ACHN (cell line): ENCODE measurements around the gene M1AP.
"Not testable (repeated sequence)": the region's sequence is repeated elsewhere in the genome, so short reads cannot be mapped to it uniquely, and the experiment has no call there.

Source experiments
- DNase-seq: peaks from one replicate; pipeline ENCODE4 v3.0.0-alpha.2; 2015
- in situ Hi-C: cut with HindIII; loops from 2 replicates; pipeline ENCODE4 v1.10.0; 2017; ENCODE audit warnings: low sequenced_read_pairs, low pct_ligation_motif_present, low pct_unique_long_range_greater_than_20kb

Gene M1AP

DNA sequence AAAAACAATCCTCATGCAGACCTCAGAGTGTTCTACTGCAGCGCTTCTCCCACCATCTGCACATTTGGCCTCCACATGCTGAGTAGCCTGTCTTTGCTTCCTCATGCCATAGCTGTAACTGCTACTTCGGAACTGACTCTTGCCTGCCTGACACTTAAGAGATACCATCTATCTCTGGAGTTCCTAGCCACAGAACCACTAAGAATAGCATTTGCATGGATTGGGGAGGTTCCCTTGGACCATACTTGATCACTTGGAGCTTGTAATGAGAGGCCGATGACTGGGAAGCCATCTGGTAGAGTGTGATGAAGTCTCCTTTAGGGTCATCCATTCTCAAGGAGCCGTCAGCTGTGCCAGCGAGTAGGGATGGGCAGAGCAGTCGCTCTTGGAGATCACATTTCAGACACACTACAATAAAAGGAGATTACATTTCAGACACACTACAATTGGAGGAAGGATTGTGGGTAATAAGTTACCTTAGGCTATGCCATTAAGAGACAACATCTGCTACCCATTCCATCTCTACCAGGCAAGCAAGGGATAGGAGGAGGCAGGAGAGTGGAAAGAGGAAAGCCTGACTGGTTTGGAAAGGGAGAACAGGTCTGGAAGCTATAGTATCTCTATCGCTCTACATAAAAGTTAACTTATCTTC is 71.8 kb downstream of the M1AP start:
- in situ Hi-C loops, result no loop called here
- no peak for DNase-seq

DNA sequence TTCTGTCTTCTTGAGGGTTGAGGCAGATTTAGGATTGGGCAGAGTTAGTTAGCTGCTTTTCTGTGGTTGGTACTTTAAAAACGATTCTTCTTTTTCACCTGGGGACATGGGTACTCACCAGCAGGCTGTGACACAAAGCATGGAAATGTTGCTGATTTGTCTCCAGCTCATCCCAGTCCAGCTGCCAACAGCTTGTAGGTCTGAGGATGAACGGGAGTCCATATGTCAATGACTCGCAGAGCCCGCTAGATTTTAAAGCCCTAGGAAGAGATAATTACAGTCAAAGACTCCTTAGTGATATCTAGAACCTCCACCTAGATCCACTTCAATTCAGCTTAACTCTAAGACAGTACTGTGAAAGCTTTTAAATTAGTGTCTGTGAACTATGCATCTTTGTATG is 72.8 kb downstream of the M1AP start:
- in situ Hi-C loops, result no loop called here
- no peak for DNase-seq

DNA sequence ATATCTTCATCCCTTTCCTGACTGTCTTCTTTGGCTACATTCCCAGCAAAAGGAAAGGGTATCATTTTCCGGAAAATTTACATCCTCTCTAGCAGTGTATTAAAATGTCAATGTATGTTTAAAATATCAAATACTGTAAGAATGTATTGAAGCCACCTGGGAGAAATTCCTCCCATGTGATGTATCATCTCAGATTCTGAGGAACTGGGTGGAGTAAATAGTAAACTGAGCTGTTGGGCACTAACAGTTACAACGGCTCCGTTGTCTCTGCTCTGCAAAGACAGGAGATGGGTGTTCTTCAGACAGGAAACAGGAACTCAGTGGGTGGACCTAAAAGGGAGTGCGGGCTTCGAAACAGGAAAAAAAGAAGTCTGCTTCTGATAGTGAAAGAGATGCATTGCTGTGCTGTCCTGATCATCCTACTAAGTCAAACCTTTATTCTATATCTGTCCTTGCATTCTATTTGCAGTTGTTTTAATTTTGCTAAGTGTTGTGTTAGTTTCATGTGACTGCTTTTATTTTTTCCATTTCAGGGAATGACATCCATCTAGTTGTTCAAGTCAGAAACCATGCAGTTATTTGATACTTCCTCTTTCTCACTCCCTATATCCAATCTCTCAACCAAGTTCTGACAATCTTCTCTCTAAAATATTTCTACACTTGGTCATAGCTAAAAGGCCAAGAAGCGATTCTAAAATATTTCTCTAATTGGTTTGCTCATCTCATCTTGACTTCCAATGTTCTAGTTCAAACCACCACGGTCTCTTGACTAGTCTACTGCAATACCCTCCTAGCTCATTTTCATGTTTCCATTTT is 74.2 kb downstream of the M1AP start:
- in situ Hi-C loops, result no loop called here
- DNase-seq, result no peak

DNA sequence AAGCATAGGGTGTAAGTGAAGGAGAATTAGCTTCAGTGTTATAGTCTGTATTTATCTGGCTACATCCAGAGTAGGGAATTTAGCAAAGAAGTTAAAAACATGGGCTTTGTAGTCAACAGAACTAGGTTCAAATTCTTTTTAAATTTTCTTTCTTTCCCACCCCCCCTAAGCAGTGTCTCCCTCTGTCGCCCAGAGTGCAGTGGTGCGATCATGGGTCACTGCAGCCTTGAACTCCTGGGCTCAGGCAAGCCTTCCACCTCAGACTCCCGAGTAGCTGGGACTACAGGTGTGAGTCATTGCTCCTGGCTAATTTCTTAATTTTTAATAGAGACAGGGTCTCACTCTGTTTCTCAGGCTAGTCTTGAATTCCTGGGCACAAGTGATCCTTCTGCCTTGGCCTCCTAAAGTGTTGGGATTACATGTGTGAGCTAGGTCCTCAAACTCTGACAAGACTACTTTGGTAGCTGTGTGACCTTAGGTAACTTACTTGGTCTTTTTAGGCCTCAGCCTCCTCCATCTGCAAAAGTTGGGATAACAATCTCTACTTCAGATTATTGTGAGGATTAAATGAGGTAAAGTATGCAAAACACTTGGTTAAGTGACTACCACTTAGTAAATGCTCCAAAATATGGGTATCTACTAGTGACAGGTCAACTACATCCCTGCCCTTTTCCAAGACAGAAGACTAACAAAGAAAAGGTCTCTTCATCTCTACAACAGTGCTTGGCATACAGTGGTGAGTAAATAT is 75.8 kb downstream of the M1AP start:
- in situ Hi-C loops, result no loop called here

DNA sequence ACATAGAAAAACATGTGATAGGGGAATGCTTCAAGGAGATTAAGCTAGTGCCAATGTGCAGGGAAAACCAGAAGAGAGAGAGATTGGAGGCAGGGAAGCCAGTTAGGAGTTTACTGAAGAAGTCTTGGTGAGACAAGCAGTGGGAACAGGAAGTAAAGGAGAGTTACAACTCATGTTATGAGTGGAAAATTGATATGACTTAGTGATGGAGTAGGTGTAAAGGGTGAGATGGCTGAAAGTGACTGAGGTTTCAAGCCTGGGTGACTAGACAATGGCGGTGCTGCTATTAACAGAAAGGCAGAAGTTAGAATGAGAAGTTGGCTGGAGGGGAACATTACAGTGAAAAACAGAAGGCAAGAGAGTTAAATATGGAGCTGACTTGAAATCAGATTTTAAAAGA is 77.1 kb downstream of the M1AP start:
- no peak for DNase-seq
- in situ Hi-C loops, result no loop called here

More for the DNA sequence above, 75.8 kb downstream of the M1AP start:
- peak; percentile 14 for DNase-seq

DNA sequence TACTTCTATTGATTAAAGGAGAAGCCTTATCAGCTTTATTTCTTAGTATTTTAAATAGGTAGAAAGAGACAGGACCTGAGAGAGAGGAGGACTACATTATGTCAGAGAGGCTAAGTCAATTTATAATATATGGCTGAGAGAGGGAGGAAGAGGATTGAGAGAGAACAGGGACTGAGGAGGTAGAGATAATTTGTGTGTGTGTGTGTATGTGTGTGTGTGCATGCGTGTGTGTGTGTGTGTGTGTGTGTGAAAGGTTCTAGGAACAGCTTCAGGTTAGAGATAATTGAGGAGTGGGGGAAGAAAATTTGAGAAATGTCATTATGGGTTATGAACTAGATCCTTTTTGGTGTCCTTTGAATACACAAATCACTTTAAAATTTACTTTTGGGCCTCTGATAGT is 78.4 kb downstream of the M1AP start:
- no peak for DNase-seq
- in situ Hi-C loops, result no loop called here

GRCh38 chr2:74567881-74568280 is 80.2 kb downstream of the M1AP start:
- in situ Hi-C loops, result no loop called here
- DNase-seq, result no peak

DNA sequence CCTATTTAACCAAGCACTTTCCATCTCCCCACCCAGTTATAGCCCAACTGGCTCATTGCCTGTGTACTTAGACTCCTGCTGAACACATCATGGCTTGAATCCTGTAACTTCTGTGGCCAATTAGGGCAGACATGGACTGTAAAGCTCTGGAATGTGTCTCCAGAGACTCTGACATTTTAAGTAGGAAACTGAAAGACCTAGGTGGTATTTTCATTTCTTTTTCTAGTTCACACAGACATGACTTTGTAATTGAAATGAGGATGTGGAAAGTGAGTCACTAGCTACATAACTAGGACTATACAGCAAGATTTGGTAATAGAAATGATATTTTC is 81.4 kb downstream of the M1AP start:
- DNase-seq, result no peak
- in situ Hi-C loops, result no loop called here

DNA sequence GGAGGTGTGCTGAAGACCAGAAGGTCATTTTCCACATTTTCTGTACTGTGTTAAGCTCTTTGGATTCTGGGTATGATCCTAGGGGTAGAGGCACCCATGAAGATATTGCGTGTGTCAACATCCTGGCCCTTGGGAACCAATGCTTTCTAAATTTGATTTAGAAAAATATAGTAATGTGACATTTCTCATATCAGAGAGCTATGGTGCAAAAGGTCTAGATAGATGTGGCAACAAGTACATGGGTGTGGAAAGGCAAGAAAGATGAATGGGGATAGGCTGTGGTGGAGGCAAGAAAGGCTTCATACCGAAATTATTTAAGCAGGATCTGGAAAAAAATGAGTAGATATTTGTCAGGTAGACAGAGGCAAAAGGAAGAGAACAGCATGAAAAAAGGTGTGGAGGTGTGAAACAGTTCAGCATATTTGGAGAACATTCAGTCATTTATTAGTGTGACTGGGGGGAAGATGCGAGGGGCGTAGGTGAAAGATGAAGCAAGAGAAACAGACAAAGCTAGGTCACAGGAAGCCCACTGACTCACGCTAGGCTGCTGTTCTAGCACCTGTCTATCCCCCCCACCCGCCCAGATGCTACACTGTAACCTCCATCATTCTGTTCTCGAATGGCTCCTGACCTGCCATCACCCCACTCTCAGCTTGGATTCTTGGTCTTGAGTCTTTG is 81.9 kb downstream of the M1AP start:
- in situ Hi-C loops, result no loop called here
- no peak for DNase-seq

DNA sequence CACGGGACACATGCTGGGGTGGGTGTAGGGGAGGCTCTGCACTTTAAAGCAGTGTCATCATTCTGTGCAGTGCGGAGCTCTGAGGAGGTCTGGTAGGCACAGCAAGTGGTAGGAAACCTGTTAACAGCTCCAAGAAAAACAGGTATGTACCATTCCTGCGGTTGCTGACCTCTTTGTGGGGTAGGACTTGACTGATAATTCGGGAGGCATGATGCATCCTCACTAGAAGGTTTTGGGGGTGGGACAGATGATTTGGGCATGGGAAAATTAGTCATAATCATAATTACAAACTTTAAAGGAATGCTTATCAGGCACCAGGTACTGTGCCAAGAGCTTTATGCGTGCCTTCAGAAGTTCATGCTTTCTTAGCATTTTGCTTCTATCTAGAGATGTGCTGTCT is 83.9 kb downstream of the M1AP start:
- DNase-seq, result no peak
- in situ Hi-C loops, result no loop called here

GRCh38 chr2:74562126-74562775 is 85.9 kb downstream of the M1AP start:
- in situ Hi-C loops, result no loop called here
- no peak for DNase-seq

- in situ Hi-C loops, DNase-seq: not testable (repeated sequence)
These were observed 87.1 kb downstream of the M1AP start for GRCh38 chr2:74561022-74561421.

DNA sequence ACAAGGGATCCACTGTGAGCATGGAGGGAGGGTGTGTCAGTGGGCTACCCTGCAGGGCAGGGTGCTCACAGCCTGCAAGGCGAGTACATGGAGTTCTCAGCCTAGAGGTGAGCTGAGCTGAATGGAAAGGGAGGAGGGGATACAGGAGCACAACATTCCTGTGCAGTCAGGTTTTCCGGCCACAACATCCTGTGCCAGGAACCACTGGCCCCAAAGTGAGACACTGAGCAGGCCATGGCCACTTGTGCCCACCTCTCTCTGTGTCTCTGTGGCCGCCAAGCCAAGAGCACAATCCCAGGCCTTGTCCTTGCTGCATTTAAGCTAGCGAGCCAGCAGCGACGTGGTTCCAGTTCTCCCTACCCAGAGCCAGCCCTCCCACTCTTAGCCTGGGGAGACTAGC is 87.5 kb downstream of the M1AP start:
- in situ Hi-C loops, result no loop called here
- no peak for DNase-seq

- in situ Hi-C loops, result no loop called here
- no peak for DNase-seq
These were observed 88.2 kb downstream of the M1AP start for GRCh38 chr2:74559912-74560311.

DNA sequence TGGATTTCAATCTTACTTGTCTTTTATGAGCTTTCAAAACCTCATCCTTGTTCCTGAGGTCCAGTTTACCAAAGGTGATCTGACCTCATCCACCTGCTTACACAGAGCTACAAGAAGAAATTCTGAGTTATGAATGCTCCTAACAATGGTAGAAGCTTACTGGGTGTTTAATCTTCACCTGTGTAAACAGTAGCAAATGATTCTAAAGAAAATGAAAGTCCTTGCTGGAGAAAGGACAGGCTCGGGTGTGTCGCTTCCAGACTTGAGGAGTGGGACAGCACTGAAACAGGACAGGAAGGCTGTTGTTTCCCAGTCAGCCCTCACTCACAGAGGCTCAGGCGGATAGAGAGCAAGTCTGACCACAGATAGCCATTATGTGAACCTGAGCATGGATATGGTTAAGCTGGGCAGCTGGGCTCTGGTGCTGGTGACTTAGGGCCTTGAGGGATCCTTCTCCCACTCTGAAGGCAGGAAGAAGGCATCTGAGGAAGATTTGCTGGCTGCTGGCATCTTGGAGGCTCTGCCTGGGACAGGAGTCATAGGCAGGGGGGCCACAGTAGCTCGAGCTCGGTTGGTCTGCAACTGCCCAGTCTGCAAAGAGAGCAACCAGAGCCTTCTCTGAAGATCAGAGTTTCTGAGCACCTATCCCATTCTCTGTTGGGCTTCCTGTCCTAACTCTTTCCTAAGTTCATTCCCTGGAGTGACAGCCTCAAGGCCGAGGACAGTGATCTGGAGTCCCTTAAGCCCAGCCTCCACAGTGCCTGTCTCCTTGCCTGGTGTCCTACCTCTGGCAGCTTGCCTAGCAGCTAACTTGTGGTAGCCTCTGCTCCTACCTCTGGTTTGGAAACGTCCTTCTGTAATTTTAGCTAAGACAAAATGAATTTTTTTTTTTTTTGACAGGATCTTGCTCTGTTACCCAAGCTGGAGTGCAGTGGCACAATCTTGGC is 89.6 kb downstream of the M1AP start:
- in situ Hi-C loops, result no loop called here
- no peak for DNase-seq

- in situ Hi-C loops, result no loop called here
- no peak for DNase-seq
These were observed 91.2 kb downstream of the M1AP start for GRCh38 chr2:74556831-74557370.

DNA sequence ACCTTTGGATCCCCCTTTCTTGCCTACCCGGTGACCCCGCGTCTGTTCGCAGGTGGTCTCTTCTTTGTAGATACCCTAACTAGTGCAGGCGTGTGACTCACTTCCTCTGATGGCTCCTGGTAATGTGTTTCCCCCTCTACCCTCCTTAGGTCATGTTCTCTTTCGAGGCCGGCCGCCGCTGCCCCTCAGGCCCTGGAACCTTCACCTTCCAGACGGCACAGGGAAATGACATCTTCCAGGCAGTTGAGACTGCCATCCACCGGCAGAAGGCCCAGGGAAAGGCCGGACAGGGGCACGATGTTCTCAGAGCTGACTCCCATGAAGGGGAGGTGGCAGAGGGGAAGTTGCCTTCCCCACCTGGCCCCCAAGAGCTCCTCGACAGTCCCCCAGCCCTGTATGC is 92.0 kb downstream of the M1AP start:
- DNase-seq, result no peak
- in situ Hi-C loops, result no loop called here
